Measurements from ENCODE around the gene SENP2. TPM values are rescaled to one million over a fixed set of nuclear protein-coding genes. Genes with fewer than 3 reads are reported as not detected.

Gene SENP2
- total RNA-seq, 1 experiment from 2014 or later = 33.1 TPM

Other genes with a start within 250 kb of the SENP2 start
- gene MAP3K13, start 223.2 kb upstream of the SENP2 start, total RNA-seq (2014; rRNA removed; shearing (Covaris generic)) = 7.6 and 13.1 TPM in 2 replicates
- gene TMEM41A, start 87.3 kb upstream of the SENP2 start, total RNA-seq (2014; rRNA removed; shearing (Covaris generic)) = 15.4 and 20.5 TPM in 2 replicates
- gene LIPH, start 33.7 kb upstream of the SENP2 start, total RNA-seq (2014; rRNA removed; shearing (Covaris generic)) = 0.63 TPM in 1 of 2 replicates, not detected in the other
- 44.6 and 69.2 TPM in 2 replicates for gene IGF2BP2, start 238.7 kb downstream of the SENP2 start, total RNA-seq (2014; rRNA removed; shearing (Covaris generic))

All from Daoy (cell line).